Measurements from ENCODE around the gene MYPN. TPM values are rescaled to one million over a fixed set of nuclear protein-coding genes. Genes with fewer than 3 reads are reported as not detected.

The MYPN gene
- total RNA-seq, 1 experiment from 2014 or later: 0.37 TPM

DNA sequence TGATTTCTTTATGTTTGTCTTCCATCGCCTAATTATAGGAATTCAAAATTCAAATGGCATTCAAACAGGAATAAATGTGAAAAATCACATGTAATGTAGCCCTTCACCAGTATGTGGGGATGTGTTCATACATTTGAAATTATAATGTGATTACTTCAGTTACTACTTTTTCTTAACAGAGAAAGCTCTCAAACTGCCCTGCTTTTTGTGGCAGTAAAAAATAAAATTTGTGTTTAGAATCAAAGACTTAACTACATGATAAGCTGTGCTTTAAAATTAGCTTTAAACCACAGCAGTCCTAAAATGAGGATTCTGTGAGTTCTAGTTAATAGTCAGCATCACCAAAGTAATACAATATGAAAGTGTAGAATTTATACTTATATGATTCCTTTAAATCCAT, 26.4 kb upstream of the MYPN start:
- no TSS peak for BruUV-seq (replicated peaks)
- CTCF ChIA-PET: interaction anchor here (0.6 to 9.1 kb wide), 21 partner anchors 54 to 319 kb away, joined by 3 to 182 read pairs (median 4); no protein-coding TSS in a partner anchor
- TF ChIP-seq, protein P1, sequence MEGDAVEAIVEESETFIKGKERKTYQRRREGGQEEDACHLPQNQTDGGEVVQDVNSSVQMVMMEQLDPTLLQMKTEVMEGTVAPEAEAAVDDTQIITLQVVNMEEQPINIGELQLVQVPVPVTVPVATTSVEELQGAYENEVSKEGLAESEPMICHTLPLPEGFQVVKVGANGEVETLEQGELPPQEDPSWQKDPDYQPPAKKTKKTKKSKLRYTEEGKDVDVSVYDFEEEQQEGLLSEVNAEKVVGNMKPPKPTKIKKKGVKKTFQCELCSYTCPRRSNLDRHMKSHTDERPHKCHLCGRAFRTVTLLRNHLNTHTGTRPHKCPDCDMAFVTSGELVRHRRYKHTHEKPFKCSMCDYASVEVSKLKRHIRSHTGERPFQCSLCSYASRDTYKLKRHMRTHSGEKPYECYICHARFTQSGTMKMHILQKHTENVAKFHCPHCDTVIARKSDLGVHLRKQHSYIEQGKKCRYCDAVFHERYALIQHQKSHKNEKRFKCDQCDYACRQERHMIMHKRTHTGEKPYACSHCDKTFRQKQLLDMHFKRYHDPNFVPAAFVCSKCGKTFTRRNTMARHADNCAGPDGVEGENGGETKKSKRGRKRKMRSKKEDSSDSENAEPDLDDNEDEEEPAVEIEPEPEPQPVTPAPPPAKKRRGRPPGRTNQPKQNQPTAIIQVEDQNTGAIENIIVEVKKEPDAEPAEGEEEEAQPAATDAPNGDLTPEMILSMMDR (IDR thresholded peaks at IDR 0.05; ENCODE audit: unreplicated experiment): peak; percentile 40
- POLR2A ChIA-PET: interaction anchor here (0.7 to 3.0 kb wide), 6 partner anchors 12 to 249 kb away, joined by 3 to 30 read pairs (median 4); partner anchors contain the start of gene HNRNPH3
- peaks cover 15% of the 10 kb centered on the region for H3K4me1 Mint-ChIP-seq (ENCODE audit: insufficient read depth, unreplicated experiment)
- H3K27me3 Mint-ChIP-seq (ENCODE audit: insufficient read depth, unreplicated experiment): no peaks in the 10 kb centered on the region
- H3K27ac Mint-ChIP-seq (ENCODE audit: low read depth, unreplicated experiment): no peak overlapping the region
- peak; percentile 51 for DNase-seq (ENCODE audit: unreplicated experiment)
- intact Hi-C loops (cut with micrococcal nuclease): loop anchor here (1.0 kb wide), 3 partner anchors 73 to 219 kb away; no protein-coding TSS in a partner anchor
- H3K9me3 Mint-ChIP-seq (ENCODE audit: unreplicated experiment): no peaks in the 10 kb centered on the region
- H3K36me3 Mint-ChIP-seq (ENCODE audit: insufficient read depth, unreplicated experiment): no peaks in the 10 kb centered on the region
- no peak overlapping the region for H3K4me3 Mint-ChIP-seq (ENCODE audit: unreplicated experiment)

GRCh38 chr10:68083953-68084352, 25.3 kb upstream of the MYPN start:
- POLR2A ChIA-PET: interaction anchor here (0.7 to 3.0 kb wide), 8 partner anchors 8 to 249 kb away, joined by 3 to 30 read pairs (median 5); partner anchors contain the start of gene PBLD
- intact Hi-C loops (cut with micrococcal nuclease): loop anchor here (1.0 kb wide), 3 partner anchors 72 to 218 kb away; no protein-coding TSS in a partner anchor
- TF ChIP-seq, protein P1 (IDR thresholded peaks at IDR 0.05; ENCODE audit: unreplicated experiment): no peak
- H3K27ac Mint-ChIP-seq (ENCODE audit: low read depth, unreplicated experiment): peak overlapping the region; percentile 39
- H3K36me3 Mint-ChIP-seq (ENCODE audit: insufficient read depth, unreplicated experiment): no peaks in the 10 kb centered on the region
- CTCF ChIA-PET: interaction anchor here (0.6 to 9.1 kb wide), 11 partner anchors 55 to 218 kb away, joined by 3 to 182 read pairs (median 5); no protein-coding TSS in a partner anchor
- H3K9me3 Mint-ChIP-seq (ENCODE audit: unreplicated experiment): no peaks in the 10 kb centered on the region
- H3K4me3 Mint-ChIP-seq (ENCODE audit: unreplicated experiment): no peak overlapping the region
- DNase-seq (ENCODE audit: unreplicated experiment): no peak
- no TSS peak for BruUV-seq (replicated peaks)
- H3K27me3 Mint-ChIP-seq (ENCODE audit: insufficient read depth, unreplicated experiment): no peaks in the 10 kb centered on the region
- H3K4me1 Mint-ChIP-seq (ENCODE audit: insufficient read depth, unreplicated experiment): peaks cover 26% of the 10 kb centered on the region

GRCh38 chr10:68084469-68084868, 24.8 kb upstream of the MYPN start:
- DNase-seq (ENCODE audit: unreplicated experiment): no peak
- BruUV-seq (replicated peaks): no TSS peak
- TF ChIP-seq, protein P1 (IDR thresholded peaks at IDR 0.05; ENCODE audit: unreplicated experiment): no peak
- H3K27ac Mint-ChIP-seq (ENCODE audit: low read depth, unreplicated experiment): peak overlapping the region; percentile 39
- POLR2A ChIA-PET: interaction anchor here (0.7 to 3.0 kb wide), 8 partner anchors 8 to 248 kb away, joined by 3 to 30 read pairs (median 5); partner anchors contain the start of gene PBLD
- no peak overlapping the region for H3K4me3 Mint-ChIP-seq (ENCODE audit: unreplicated experiment)
- CTCF ChIA-PET: interaction anchor here (0.6 to 9.1 kb wide), 11 partner anchors 9 to 217 kb away, joined by 3 to 182 read pairs (median 4); no protein-coding TSS in a partner anchor
- H3K9me3 Mint-ChIP-seq (ENCODE audit: unreplicated experiment): no peaks in the 10 kb centered on the region
- peaks cover 27% of the 10 kb centered on the region for H3K4me1 Mint-ChIP-seq (ENCODE audit: insufficient read depth, unreplicated experiment)
- H3K27me3 Mint-ChIP-seq (ENCODE audit: insufficient read depth, unreplicated experiment): no peaks in the 10 kb centered on the region
- no peaks in the 10 kb centered on the region for H3K36me3 Mint-ChIP-seq (ENCODE audit: insufficient read depth, unreplicated experiment)
- intact Hi-C loops (cut with micrococcal nuclease): no loop called here

GRCh38 chr10:68086011-68086410, 23.3 kb upstream of the MYPN start:
- BruUV-seq (replicated peaks): no TSS peak
- H3K9me3 Mint-ChIP-seq (ENCODE audit: unreplicated experiment): no peaks in the 10 kb centered on the region
- intact Hi-C loops (cut with micrococcal nuclease): no loop called here
- TF ChIP-seq, protein P1 (IDR thresholded peaks at IDR 0.05; ENCODE audit: unreplicated experiment): no peak
- peaks cover 27% of the 10 kb centered on the region for H3K4me1 Mint-ChIP-seq (ENCODE audit: insufficient read depth, unreplicated experiment)
- H3K27ac Mint-ChIP-seq (ENCODE audit: low read depth, unreplicated experiment): peak overlapping the region; percentile 10
- ChIA-PET CTCF (interaction anchor here (0.6 to 9.1 kb wide), 5 partner anchors 65 to 216 kb away, joined by 3 to 182 read pairs (median 4); no protein-coding TSS in a partner anchor), POLR2A (interaction anchor here (0.8 to 4.4 kb wide), 4 partner anchors 11 to 70 kb away, joined by 4 to 34 read pairs (median 20); no protein-coding TSS in a partner anchor)
- DNase-seq (ENCODE audit: unreplicated experiment): no peak
- H3K4me3 Mint-ChIP-seq (ENCODE audit: unreplicated experiment): no peak overlapping the region
- no peaks in the 10 kb centered on the region for H3K27me3 Mint-ChIP-seq (ENCODE audit: insufficient read depth, unreplicated experiment)
- no peaks in the 10 kb centered on the region for H3K36me3 Mint-ChIP-seq (ENCODE audit: insufficient read depth, unreplicated experiment)

All from MCF 10A (cell line).